OCI-LY3 (cell line): ENCODE measurements around the gene PRDM11.

ENCODE experiments used
- EZH2phosphoT487 ChIP-seq: fragments of 200-600 bp; shearing (Covaris generic); IDR thresholded peaks from 2 replicates; pipeline ENCODE4 v1.6.1; 2018; ENCODE audit warnings: antibody characterized with exemption, mixed run types, low read depth
- TF ChIP-seq, protein P1 (sequence below): fragments of 200-600, 300-600 bp; sonication (generic); IDR thresholded peaks from 2 replicates; pipeline ENCODE4 v1.5.1; 2014; ENCODE audit warnings: antibody characterized with exemption, low read length, low read depth

- TF ChIP-seq, protein P1, sequence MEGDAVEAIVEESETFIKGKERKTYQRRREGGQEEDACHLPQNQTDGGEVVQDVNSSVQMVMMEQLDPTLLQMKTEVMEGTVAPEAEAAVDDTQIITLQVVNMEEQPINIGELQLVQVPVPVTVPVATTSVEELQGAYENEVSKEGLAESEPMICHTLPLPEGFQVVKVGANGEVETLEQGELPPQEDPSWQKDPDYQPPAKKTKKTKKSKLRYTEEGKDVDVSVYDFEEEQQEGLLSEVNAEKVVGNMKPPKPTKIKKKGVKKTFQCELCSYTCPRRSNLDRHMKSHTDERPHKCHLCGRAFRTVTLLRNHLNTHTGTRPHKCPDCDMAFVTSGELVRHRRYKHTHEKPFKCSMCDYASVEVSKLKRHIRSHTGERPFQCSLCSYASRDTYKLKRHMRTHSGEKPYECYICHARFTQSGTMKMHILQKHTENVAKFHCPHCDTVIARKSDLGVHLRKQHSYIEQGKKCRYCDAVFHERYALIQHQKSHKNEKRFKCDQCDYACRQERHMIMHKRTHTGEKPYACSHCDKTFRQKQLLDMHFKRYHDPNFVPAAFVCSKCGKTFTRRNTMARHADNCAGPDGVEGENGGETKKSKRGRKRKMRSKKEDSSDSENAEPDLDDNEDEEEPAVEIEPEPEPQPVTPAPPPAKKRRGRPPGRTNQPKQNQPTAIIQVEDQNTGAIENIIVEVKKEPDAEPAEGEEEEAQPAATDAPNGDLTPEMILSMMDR = no peak
- TF ChIP-seq EZH2phosphoT487 = no peak
These were observed 734 bp downstream of the PRDM11 start for GRCh38 chr11:45147017-45147728.
